Middle frontal gyrus (tissue), 1 donor: ENCODE measurements around the gene NDUFB7.
"Not testable (repeated sequence)": the region's sequence is repeated elsewhere in the genome, so short reads cannot be mapped to it uniquely, and the experiment has no call there.

Source experiments
- DNase-seq: peaks from one replicate; pipeline ENCODE4 v3.0.0-alpha.2; 2015; ENCODE audit warnings: low spot score; ENCODE audit errors: extremely low spot score

Gene NDUFB7

DNA sequence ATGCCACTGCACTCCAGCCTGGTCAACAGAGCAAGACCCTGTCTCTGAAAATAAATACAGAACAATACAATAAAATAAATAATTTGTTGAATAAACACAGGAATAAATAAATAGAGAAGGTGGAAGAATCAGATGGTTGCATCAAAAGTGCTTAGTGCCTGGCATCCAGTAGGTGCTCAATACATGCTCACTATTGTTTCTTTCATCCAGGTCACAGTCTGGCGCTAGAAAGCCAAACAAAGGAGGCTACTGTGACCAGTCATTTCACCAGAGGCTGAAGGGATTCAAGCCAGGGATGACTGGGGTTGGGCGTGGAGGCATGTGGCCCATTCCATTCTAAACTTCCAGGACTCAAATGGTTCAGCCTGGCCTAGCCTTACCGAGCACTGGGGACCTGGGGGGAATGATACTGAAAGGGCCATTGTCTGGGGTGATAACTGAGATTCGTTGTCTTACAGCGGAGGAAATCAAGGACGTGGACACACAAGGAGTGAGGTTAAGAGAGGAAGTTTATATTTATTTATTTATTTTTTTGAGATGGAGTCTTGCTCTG is 3.6 kb upstream of the NDUFB7 start:
- no peak for DNase-seq

DNA sequence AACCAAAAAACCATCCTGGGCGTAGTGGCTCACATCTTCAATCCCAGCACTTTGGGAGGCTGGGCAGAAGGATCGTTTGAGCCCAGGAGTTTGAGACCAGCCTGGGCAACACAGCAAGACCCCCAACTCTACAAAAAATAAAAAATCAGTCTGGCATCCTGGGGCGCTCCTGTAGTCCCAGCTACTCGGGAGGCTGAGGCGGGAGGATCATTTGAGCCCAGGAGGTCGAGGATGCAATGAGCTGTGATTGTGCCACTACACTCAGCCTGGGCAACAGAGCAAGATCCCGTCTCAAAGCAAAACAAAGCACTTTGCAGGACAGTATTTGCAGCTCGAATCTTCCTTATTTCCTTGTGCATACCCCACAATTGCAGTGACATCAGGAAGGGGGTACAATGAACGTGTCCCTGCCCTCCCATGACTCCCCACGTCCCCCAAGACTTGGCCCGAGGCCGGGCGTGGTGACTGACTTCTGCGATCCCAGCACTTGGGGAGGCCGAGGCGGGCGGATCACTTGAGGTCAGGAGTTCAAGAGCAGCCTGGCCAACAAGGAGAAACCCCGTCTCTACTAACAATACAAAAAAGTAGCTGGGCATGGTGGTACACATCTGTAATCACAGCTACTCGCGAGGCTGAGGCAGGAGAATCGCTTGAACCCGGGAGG is 870 bp downstream of the NDUFB7 start:
- no peak for DNase-seq

DNA sequence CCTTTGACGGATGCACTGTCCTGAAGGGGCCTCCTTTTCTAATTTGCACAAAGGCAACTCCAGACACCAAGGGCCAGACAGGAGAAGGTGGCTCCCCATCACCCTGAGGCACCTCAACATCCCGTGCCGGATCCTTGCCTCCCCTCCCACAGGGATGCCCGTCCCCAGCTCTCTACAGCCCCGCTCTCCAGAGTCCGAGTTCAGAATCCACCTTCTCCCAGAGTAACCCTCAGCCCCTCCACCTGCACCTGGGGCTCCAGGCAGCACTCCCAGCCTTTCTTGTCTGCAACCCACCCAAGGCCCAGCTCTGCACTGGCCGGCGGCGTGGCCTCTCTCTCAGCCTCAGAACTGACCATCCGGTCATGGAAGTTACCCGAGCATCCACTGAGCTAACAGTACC is 4.8 kb downstream of the NDUFB7 start:
- DNase-seq, result no peak

DNA sequence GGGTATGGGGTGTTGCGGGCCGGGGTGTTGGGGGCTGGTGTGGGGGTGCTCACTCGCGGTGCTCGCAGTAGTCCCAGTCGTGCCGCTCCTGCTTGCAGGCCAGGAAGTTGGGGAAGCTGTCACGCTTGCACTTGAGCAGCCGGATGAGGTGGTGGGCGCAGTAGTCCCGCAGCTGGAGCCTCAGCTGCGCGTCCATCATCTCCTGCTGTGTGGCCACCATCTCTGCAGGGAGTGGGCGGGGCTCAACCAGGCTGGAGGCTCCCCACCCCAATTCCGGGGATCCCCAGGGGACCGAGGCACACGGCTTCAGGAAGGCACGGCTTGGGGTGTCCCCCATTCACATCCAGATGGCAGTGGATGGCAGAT is 5.2 kb downstream of the NDUFB7 start:
- no peak for DNase-seq

DNA sequence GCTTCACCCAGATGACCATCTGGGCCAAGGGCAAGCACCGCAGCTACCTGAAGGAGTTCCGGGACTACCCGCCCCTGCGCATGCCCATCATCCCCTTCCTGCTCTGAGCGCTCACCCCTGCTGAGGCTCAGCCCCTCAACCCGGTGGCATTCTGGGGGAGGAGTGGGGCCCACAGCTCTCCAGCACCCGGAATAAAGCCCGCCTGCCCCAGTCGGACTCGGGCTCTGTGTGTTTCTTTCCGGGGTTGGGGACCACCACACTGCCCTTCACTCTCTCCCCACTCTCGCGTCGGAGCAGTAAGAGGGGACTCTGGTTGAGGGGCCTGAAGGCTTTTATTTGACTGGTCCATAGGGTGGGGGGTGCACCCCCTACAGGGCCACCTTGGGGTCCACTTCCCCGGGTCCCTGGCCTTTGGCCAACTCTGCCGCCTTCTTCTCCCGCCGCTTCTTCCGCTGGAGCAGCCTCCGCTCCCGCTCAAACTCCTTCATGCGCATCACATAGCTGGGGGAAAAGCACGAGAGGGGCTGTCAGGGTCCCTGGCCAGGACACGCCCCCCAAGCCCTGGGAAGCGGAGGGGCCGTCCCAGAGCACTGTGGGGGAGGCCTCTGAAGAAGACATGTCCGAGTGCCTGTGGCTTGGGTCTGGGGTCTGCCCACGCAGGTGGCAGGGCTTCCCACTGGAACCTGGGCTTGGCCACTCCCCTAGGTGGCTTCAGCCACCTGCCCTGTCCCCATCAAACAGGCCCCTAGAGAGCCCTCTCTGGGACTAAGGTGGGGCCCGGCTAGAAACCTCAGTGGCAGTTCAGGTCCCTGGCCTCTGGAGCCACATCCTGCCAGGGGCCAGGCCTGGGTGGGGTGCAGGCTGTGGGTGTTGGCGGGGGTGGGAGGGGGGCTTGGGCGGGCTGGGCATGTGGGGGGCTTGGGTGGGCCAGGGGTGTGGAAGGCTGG is 5.8 kb downstream of the NDUFB7 start:
- no peak for DNase-seq

DNA sequence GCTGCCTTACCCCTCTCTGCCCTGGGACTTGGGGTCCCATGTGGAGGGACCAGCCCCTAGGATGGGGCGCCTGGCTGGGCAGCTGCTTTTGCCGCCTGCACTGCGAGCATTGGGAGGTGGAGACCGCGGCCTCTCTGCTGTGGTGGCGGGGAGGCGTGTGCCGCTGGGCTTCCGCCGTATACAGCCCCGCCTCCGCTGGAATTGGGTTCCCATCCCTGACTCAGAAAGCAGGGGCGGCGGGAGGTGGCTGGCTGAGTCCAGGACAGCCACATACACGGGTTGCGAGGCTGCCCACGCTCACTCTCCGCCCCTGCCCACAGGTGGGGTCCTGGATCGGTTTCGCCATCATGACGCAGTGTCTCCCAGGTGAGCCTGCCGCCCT is 6.6 kb downstream of the NDUFB7 start:
- DNase-seq, result no peak

DNA sequence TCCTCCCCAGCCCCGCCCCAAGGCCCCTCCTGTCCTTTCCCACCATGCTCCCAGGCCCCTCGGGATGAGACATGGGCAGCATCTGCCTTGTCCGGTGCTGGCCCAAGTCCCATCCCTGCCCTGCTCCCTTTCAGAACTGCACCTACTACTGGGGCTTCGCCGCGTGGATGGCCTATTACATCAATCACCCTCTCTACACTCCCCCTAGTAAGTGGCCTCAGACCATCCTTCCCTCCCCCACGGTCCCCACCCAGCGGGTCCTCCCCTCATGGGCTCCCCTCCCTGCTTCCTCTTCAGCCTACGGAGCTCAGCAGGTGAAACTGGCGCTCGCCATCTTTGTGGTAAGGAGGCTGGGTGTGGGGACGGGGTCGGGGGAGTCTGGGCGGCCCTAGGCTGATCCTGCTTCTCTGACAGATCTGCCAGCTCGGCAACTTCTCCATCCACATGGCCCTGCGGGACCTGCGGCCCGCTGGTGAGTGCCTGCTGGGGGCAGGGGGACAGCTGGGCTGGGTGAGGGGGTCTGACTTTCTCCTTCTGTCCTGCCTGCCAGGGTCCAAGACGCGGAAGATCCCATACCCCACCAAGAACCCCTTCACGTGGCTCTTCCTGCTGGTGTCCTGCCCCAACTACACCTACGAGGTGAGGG is 7.1 kb downstream of the NDUFB7 start:
- DNase-seq, result not testable (repeated sequence)

DNA sequence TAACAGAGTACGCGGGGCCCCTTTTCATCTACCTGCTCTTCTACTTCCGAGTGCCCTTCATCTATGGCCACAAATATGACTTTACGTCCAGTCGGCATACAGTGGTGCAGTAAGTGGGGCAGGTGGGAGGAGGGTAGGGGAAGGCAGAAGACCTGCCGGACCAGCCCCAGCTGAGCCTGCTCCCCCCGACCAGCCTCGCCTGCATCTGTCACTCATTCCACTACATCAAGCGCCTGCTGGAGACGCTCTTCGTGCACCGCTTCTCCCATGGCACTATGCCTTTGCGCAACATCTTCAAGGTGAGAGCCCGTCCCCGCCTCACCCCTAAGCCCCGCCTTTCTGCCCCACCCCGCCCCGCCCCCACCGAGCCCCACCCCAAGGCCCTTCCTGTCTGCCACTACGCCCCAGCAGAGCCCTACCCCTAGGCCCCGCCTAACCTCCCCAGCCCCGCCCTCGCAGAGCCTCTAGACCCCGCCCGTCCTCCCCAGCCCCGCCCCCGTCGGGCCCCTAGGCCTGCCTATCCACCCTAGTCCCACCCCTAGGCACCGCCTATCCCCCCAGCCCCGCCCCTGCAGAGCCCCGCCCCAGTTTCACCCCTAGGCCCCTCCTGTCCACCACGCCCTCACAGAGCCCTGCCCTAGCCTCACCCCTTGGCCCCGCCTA is 7.7 kb downstream of the NDUFB7 start:
- DNase-seq, result no peak

DNA sequence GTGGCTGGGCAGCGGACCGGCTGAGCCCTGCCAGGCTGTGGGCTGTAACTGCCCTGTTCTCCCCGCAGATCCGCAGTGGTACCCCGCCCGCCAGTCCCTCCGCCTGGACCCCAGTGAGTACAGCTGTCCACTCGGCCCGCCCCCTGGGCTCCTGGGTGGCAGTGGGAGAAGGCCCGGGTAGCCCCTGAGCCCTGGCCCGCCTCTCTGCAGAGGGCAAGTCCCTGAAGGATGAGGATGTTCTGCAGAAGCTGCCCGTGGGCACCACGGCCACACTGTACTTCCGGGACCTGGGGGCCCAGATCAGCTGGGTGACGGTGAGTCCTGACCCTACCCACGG is 8.3 kb downstream of the NDUFB7 start:
- DNase-seq, result no peak

DNA sequence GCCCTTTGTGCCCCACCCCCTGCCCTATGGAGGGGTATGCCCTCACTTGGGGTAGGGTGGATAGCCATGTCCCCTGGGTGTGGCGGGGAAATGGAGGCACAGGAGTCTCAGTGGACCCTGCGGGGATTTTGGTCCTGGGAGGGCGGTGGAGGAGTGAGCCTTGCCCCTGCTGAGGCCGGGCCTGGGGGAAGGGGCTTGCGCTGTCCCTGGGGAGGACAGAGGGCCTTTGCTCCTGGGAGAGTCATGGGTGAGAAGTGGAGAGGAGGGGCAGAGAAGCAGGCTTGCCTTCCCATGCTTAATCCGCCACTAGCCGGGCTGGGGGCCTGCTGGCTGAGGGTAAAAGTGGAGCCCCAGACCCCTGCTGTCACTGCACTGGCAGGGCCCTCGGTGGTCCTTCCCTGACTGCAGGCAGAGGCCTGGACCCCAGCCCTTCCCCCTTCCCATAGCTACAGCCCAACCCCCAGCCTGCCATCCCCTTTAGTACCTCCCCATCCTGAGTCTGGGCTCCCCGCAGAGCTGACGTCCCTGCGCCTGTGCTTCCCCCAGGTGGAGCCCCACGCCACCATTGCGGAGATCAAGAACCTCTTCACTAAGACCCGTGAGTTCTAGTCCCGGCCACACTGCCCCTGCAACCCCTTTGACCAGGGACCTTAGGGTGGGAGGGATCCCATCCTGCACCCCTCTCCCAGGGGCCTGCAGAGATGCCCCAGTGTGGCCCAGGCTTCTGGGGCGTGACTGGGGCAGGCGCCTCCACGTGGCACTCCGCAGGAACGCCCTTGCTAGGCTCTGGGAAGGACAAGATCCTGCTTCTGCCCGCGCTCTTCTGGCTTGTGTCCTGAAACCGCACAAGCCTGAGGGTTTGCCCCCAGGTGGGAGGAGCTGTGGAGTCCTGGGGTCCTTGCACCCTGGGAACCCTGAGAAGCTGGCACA is 8.9 kb downstream of the NDUFB7 start:
- DNase-seq, result no peak

DNA sequence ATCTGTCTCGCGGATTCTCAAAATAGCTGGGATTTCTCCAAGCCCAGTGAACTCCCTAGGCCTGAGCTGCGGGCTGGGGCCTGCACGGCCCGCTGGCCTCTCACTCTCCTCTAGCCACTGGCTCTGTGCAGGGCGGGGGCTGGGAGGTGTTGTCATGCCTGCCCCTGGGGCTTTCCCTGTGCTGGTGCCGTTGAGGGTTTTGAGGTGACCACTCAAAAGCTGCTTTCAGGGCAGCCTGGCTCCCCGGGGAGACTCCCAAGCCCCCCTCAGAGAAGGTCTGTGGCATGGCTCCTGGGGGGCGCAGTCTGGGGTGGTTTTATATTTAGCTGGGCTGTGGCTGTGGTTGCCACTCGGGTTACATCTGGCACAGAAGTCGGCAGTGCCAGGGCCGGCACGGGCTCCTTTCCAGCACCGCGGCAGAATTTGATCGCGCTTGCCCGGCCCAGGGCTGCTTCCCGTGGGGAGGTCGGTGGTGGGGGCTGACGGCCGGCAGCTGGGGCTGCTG is 10.0 kb downstream of the NDUFB7 start:
- no peak for DNase-seq

DNA sequence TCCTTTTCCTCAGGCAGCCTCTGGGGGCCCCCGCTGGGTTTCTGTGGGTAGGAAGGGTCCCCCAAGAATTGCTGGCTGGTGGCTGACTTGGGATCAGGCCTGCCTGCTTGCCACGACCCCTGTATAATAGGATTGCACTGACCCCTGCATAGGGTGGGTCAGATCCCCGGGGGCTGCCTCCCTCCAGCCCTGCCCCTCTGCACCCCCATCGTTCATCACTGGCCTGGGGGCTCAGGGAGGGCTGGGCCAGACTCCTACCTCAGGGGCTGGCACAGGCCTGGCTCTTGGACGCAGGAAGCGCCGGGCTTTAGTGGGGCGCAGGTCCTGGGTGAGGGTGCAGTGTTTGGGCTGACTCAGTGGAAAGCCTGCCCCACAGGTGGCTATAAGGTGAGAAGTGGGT is 10.6 kb downstream of the NDUFB7 start:
- no peak for DNase-seq

DNA sequence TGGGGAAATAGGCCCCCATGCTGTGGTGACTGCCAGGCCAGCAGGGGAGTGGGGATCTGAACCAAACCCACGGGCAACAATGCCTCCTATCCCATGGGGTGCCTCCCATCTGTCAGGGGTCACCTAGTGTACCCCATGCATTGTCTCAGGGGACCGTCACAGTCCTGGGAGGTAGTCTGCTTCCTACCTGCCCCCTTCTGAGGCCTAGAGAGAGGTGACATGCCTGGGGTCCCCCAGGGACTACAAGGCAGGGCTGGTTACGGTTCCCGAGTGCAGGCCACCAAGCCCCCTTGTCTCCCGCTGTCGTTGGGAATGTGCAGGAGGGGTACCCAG is 11.1 kb downstream of the NDUFB7 start:
- DNase-seq, result no peak

DNA sequence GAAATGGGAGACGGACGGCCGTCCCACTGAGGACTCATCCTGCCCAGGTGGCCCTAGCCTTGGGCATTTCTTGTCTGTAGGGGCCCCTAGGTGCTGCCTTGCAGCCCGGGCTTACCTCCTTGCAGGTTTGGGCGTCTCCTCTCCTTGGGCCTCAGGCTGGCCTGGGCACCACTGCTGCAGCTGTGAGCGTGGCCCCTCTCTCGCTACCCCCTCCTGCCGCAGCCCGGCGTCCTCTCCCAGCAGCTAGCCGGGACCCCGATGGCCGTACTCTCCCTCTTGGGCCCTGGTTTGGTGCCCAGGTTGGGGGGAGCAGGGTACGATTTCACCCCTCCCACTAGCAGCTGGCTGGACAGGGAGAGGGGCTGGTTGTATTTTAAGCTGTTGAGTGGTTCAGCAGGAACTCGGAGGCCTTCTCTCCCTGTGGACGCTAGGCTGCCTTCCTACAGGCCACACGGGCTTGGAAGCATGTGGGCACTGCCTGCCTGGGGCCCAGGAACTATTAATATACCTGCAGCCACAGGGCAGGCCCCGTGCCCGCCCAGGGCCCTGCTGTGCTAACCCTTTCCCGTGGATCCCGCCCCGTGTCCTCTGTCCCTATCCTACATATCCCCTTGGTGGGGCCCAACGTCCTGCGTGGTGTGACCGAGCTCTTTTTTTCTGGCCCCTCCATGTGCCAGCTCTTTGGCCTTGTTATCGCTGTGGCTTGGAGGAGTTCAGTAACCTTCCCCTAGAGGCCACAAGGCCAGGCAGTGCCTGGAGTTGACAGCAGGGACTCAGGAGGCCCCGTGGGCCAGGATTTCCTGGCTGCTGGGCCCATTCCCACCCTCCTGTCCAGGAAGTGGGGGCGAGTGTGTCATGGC is 11.7 kb downstream of the NDUFB7 start:
- DNase-seq, result no peak

DNA sequence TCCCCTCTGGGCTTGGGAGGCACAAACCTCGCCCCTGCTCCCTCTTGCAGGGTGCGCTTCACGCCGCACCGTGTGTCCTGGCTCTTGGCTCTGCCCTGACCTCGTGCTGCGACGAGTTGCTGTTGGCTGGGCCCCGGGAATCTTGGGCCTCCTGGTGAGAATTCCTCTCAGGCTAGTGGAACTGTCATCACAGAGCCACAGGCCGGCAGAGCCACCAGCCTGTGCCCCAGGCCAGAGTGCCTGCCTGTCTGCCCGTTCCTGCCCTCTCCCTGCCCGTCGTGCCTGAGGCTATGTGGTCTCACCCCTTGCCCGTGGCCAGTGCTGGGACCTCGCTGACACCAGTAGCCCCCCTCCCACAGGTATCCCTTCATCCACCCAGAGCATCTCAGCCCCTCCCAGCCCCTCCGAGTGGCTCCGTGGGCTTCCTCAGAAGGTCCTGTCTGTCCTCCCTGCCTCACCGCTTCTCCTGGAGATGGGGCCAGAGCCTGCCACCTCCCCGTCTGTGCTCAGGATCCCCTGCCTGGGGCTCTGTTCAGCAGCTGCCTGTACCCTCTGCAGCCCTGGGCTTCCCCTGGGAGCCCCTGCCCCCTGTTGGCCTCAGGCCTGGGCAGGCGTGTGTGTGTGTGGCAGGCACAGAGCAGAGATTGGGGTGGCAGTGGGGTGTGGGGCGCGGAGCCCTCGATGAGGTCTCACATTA is 13.3 kb downstream of the NDUFB7 start:
- no peak for DNase-seq

DNA sequence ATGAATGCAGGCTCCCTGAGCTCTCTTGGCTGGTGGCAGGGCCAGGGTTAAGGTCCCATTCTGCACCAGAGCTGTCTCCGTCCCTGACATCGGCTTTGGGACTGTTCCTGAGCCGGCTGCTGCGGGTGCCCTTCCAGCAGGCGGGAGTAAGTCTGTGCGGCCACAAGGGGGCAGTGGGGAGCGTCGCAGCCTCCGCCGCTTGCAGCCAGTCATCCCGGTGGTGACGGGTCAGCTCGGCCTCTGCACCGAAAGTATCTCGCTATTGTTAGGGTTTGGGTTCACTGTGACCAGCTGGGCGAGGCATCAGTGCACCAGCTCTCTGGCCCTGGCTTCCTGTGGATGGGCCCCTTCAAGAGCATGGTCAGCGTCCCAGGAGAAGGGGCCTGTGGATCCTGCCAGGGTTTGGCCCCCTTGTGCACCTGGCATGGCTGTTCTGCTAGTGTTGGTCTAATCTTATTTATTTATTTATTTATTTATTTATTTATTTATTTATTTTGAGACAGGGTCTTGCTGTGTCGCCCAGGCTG is 15.1 kb downstream of the NDUFB7 start:
- DNase-seq, result peak; percentile 58

DNA sequence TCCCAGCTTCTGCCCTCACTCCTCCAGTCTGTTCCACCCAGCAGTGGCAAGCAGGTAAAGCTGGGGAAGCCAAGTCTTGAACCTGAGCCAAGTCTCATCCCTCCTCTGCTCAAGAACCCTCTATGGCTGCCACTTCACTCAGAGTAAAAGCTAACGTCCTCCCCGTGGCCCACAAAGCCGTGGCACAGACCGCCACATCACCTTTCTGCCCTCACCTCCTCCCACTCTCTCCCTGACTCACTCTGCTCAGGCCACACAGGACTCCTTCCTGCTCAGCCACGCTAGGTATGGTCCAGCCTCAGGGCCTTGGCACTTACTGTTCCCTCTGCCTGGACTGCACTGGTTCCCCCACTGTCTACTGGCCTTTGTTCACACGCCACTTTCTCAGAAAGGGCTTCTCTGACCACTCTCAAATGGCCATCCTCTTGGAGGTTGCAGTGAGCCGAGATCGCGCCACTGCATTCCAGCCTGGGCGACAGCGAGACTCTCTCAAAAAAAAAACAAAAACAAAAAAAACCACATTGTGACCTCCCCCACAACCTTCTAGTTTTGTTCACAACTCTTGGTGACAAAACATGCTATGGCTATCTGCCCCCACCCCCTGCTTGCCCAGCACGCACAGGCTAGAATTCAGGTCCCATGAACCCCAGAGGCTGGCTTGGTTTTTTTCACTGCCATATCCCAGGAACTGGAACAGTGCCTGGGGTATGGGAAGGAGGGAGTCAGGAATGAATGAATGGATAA is 15.8 kb downstream of the NDUFB7 start:
- no peak for DNase-seq

DNA sequence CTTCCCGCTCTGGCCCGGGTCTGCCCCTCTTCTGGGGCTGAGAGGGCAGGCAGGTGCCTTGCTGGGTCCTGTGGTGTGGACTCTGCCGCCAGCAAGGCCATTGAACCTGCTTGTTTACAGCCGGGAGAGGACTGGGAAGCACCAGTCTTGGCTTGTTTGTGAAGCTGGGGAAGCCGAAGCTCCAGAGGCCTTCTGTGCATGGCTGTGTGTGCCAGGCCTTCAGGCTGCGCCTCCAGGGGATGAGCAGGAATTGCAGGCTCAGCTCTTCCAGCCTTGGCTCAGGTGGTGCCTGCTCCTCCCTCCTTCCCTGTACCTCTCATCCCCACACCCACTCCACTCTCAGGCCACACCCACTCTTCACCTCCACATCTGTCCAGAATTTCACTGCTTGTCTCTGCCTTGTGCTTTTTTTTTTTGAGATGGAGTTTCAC is 17.5 kb downstream of the NDUFB7 start:
- no peak for DNase-seq
